H9 (cell line): ENCODE data around the gene PCF11. TPM values are rescaled to one million over a fixed set of nuclear protein-coding genes. Genes with fewer than 3 reads are reported as not detected.

Experiments
- DNase-seq: peaks from one replicate; pipeline ENCODE4 v3.0.0-alpha.2; 2017
- H2AFZ ChIP-seq: one replicate; pipeline ENCODE4 v1.6.1; 2013; ENCODE audit warnings: mild to moderate bottlenecking, low read length, control low read depth, moderate library complexity
- H2AK5ac ChIP-seq: 2 replicates; pipeline ENCODE4 v1.6.1; 2013; ENCODE audit warnings: low read length, control low read depth, mixed read lengths; ENCODE audit not compliant: insufficient read length
- H2BK120ac ChIP-seq: one replicate; pipeline ENCODE4 v1.6.1; 2013; ENCODE audit warnings: low read depth, mild to moderate bottlenecking, low read length, control low read depth, inconsistent platforms; ENCODE audit not compliant: poor library complexity, severe bottlenecking
- H2BK12ac ChIP-seq: 2 replicates; pipeline ENCODE4 v1.6.1; 2013; ENCODE audit warnings: low read length, control low read depth, mixed read lengths, low read depth; ENCODE audit not compliant: insufficient read length
- H2BK15ac ChIP-seq: 2 replicates; pipeline ENCODE4 v1.6.1; 2013; ENCODE audit warnings: low read depth, low read length, control low read depth
- H2BK20ac ChIP-seq: one replicate; pipeline ENCODE4 v1.6.1; 2013; ENCODE audit warnings: low read depth, mild to moderate bottlenecking, low read length, control low read depth, inconsistent platforms; ENCODE audit not compliant: poor library complexity, severe bottlenecking
- H2BK5ac ChIP-seq: 2 replicates; pipeline ENCODE4 v1.6.1; 2013; ENCODE audit warnings: low read length, control low read depth, mixed read lengths; ENCODE audit not compliant: insufficient read length
- H3K14ac ChIP-seq: 2 replicates; pipeline ENCODE4 v1.6.1; 2013; ENCODE audit warnings: low read length, control low read depth; ENCODE audit not compliant: insufficient read depth
- H3K18ac ChIP-seq: 2 replicates; pipeline ENCODE4 v1.6.1; 2013; ENCODE audit warnings: low read depth, mild to moderate bottlenecking, mixed read lengths, low read length, control low read depth; ENCODE audit not compliant: insufficient read length
- H3K23ac ChIP-seq: 2 replicates; pipeline ENCODE4 v1.6.1; 2013; ENCODE audit warnings: low read length, control low read depth, mixed read lengths, low read depth; ENCODE audit not compliant: insufficient read length
- H3K23me2 ChIP-seq: 2 replicates; pipeline ENCODE4 v1.6.1; 2013; ENCODE audit warnings: low read depth, mild to moderate bottlenecking, mixed read lengths, low read length, control low read depth; ENCODE audit not compliant: insufficient read length, poor library complexity, severe bottlenecking
- H3K27ac ChIP-seq: 2 replicates; pipeline ENCODE4 v1.5.1; 2013; ENCODE audit warnings: low read length, control low read depth, mixed read lengths, low read depth; ENCODE audit not compliant: insufficient read length
- H3K27me3 ChIP-seq: 2 replicates; pipeline ENCODE4 v1.6.1; 2013; ENCODE audit warnings: low read length, control low read depth, inconsistent platforms; ENCODE audit not compliant: insufficient read depth
- H3K4ac ChIP-seq: 2 replicates; pipeline ENCODE4 v1.6.1; 2013; ENCODE audit warnings: low read depth, mild to moderate bottlenecking, control low read depth, inconsistent platforms, low read length, moderate library complexity
- H3K4me1 ChIP-seq: 2 replicates; pipeline ENCODE4 v1.6.1; 2013; ENCODE audit warnings: low read length, control low read depth, inconsistent platforms; ENCODE audit not compliant: insufficient read depth
- H3K4me2 ChIP-seq: 2 replicates; pipeline ENCODE4 v1.6.1; 2013; ENCODE audit warnings: low read length, control low read depth, mixed read lengths; ENCODE audit not compliant: insufficient read length, insufficient read depth
- H3K56ac ChIP-seq: 2 replicates; pipeline ENCODE4 v1.6.1; 2013; ENCODE audit warnings: low read depth, mild to moderate bottlenecking, mixed read lengths, low read length, control low read depth; ENCODE audit not compliant: insufficient read length
- H3K79me1 ChIP-seq: 2 replicates; pipeline ENCODE4 v1.6.1; 2013; ENCODE audit warnings: low read depth, mild to moderate bottlenecking, moderate library complexity, low read length, control low read depth, inconsistent platforms; ENCODE audit not compliant: insufficient read depth, poor library complexity, severe bottlenecking
- H3K79me2 ChIP-seq: 2 replicates; pipeline ENCODE4 v1.6.1; 2013; ENCODE audit warnings: low read length, control low read depth, inconsistent platforms; ENCODE audit not compliant: insufficient read depth
- H3K9ac ChIP-seq: 2 replicates; pipeline ENCODE4 v1.6.1; 2013; ENCODE audit warnings: low read length, control low read depth, mixed read lengths; ENCODE audit not compliant: insufficient read length; ENCODE audit errors: extremely low read depth
- H3K9me3 ChIP-seq: one replicate; pipeline ENCODE4 v1.6.1; 2013; ENCODE audit warnings: low read depth, low read length, inconsistent platforms; ENCODE audit not compliant: control insufficient read depth
- H3T11ph ChIP-seq: one replicate; pipeline ENCODE4 v1.6.1; 2013; ENCODE audit warnings: mild to moderate bottlenecking, low read length, control low read depth, inconsistent platforms
- H4K20me1 ChIP-seq: one replicate; pipeline ENCODE4 v1.6.1; 2013; ENCODE audit not compliant: control insufficient read depth, insufficient read length, insufficient read depth
- H4K5ac ChIP-seq: 2 replicates; pipeline ENCODE4 v1.6.1; 2013; ENCODE audit warnings: low read depth, mild to moderate bottlenecking, mixed read lengths, low read length, control low read depth; ENCODE audit not compliant: insufficient read length
- H4K8ac ChIP-seq: replicated peaks from 2 replicates; pipeline ENCODE4 v1.6.1; 2013; ENCODE audit warnings: low read length, control low read depth, mixed read lengths, low read depth; ENCODE audit not compliant: insufficient read length
- H4K91ac ChIP-seq: 2 replicates; pipeline ENCODE4 v1.6.1; 2013; ENCODE audit warnings: low read depth, mild to moderate bottlenecking, moderate library complexity, mixed read lengths, low read length, control low read depth; ENCODE audit not compliant: insufficient read length
- H3K27ac Mint-ChIP-seq, 3 experiments: 2 replicates in 2 of 3; 3 replicates in 1 of 3; pipeline ENCODE4 v1.8.0; 2020 to 2021; ENCODE audit warnings: mixed read lengths in 3 of 3, mild to moderate bottlenecking in 1 of 3, moderate library complexity in 1 of 3
- H3K27me3 Mint-ChIP-seq: 2 replicates; pipeline ENCODE4 v1.8.0; 2021; ENCODE audit warnings: low read depth, mild to moderate bottlenecking, moderate library complexity, mixed read lengths
- H3K36me3 Mint-ChIP-seq, 3 experiments: 2 replicates in 2 of 3; 3 replicates in 1 of 3; pipeline ENCODE4 v1.8.0; 2020 to 2021; ENCODE audit warnings: low read depth in 3 of 3, mixed read lengths in 3 of 3; ENCODE audit not compliant: insufficient read depth in 1 of 3
- H3K4me1 Mint-ChIP-seq, 2 experiments: 2 replicates each; pipeline ENCODE4 v1.8.0; 2020; ENCODE audit warnings: mixed read lengths in 2 of 2
- H3K4me3 Mint-ChIP-seq, 2 experiments: 2 replicates in 1 of 2; 3 replicates in 1 of 2; pipeline ENCODE4 v1.8.0; 2020 to 2021; ENCODE audit warnings: mild to moderate bottlenecking in 2 of 2, mixed read lengths in 2 of 2, moderate library complexity in 1 of 2
- H3K9me3 Mint-ChIP-seq, 2 experiments: 2 replicates in 1 of 2; 3 replicates in 1 of 2; pipeline ENCODE4 v1.8.0; 2020; ENCODE audit warnings: mild to moderate bottlenecking in 2 of 2, mixed read lengths in 2 of 2, moderate library complexity in 1 of 2
- WGBS: extraction: QIAGEN DNeasy Blood & Tissue Kit; methylation state at CpG from one replicate; pipeline ENCODE4 v1.1.7; 2013; ENCODE audit warnings: missing lambda C conversion rate, low lambda C conversion rate, mixed read lengths; ENCODE audit not compliant: insufficient read length; ENCODE audit errors: extremely low coverage; 5-methylcytosine and 5-hydroxymethylcytosine counted together
- total RNA-seq: library from RNA; stranded (reverse); gene quantifications from 2 replicates; pipeline ENCODE4 v1.2.1, GENCODE V29; 2021
- TF ChIP-seq, protein P1 (sequence below): fragments of 200-600 bp; sonication (generic); conservative IDR thresholded peaks from 3 replicates; pipeline ENCODE4 v1.8.0; 2021; ENCODE audit warnings: antibody characterized with exemption, mild to moderate bottlenecking

Gene PCF11
- total RNA-seq, 1 experiment from 2014 or later: 50.9 TPM

DNA sequence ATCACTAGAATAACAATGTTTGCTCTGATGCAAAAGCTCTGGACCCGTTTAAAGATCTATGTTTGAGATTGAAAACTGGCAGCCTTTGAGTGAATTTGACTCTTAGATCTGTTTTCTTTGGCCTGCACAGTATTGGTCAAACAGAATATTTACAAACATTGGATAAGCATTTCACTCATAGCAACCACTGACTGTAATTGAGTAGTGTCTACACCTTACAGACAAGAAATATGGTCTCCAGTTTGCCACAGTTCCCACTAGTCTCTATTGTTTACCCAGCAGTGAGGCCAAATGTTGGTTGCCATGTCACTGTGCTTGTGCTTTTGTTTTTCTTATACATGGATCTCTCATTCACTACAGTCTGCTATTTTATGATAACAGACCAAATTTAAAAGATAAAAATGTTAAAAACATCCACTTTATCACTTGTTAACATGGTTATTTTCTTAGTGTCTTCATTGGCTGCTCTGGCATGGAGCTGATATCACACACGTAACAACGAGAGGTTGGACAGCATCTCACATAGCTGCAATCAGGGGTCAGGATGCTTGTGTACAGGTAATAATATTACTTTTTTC is 48.8 kb downstream of the PCF11 start:
- Histone ChIP-seq H4K91ac (no peak overlapping the region), H3K18ac (no peak overlapping the region), H3K79me1 (no peaks in the 10 kb centered on the region), H3K9ac (no peak overlapping the region), H2BK20ac (no peak overlapping the region), H3K9me3 (no peaks in the 10 kb centered on the region), H2BK5ac (no peak overlapping the region), H3K4me1 (no peaks in the 10 kb centered on the region), H2AK5ac (no peak overlapping the region), H3T11ph (no peak overlapping the region), H3K14ac (no peak overlapping the region), H3K27ac (no peak overlapping the region), H3K56ac (no peak overlapping the region), H3K23ac (no peak overlapping the region), H4K20me1 (no peaks in the 10 kb centered on the region), H2AFZ (no peak overlapping the region), H3K79me2 (no peaks in the 10 kb centered on the region), H2BK12ac (no peak overlapping the region), H3K27me3 (no peaks in the 10 kb centered on the region), H3K23me2 (no peaks in the 10 kb centered on the region), H2BK15ac (no peak overlapping the region), H3K4me2 (no peak overlapping the region), H4K5ac (no peak overlapping the region), H4K8ac (no peak overlapping the region), H2BK120ac (no peak overlapping the region), H3K4ac (no peak overlapping the region)
- H3K27ac Mint-ChIP-seq: no peak overlapping the region
- H3K4me1 Mint-ChIP-seq: 0 out of 4 replicates have a peak, but pooled peaks cover 0 to 2% of the 10 kb centered on the region in 2 experiments
- no peak for DNase-seq
- no peaks in the 10 kb centered on the region for H3K27me3 Mint-ChIP-seq
- H3K4me3 Mint-ChIP-seq: no peak overlapping the region
- TF ChIP-seq, protein P1, sequence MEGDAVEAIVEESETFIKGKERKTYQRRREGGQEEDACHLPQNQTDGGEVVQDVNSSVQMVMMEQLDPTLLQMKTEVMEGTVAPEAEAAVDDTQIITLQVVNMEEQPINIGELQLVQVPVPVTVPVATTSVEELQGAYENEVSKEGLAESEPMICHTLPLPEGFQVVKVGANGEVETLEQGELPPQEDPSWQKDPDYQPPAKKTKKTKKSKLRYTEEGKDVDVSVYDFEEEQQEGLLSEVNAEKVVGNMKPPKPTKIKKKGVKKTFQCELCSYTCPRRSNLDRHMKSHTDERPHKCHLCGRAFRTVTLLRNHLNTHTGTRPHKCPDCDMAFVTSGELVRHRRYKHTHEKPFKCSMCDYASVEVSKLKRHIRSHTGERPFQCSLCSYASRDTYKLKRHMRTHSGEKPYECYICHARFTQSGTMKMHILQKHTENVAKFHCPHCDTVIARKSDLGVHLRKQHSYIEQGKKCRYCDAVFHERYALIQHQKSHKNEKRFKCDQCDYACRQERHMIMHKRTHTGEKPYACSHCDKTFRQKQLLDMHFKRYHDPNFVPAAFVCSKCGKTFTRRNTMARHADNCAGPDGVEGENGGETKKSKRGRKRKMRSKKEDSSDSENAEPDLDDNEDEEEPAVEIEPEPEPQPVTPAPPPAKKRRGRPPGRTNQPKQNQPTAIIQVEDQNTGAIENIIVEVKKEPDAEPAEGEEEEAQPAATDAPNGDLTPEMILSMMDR: no peak
- WGBS: no CpG with 5 or more reads among the region's 3 CpGs
- H3K9me3 Mint-ChIP-seq: no peaks in the 10 kb centered on the region
- peaks cover 0 to 5% (median 2%) of the 10 kb centered on the region in 3 experiments; a peak in 2 of 7 replicates for H3K36me3 Mint-ChIP-seq
